ENCODE data around the gene FOXF1.

The FOXF1 gene

DNA sequence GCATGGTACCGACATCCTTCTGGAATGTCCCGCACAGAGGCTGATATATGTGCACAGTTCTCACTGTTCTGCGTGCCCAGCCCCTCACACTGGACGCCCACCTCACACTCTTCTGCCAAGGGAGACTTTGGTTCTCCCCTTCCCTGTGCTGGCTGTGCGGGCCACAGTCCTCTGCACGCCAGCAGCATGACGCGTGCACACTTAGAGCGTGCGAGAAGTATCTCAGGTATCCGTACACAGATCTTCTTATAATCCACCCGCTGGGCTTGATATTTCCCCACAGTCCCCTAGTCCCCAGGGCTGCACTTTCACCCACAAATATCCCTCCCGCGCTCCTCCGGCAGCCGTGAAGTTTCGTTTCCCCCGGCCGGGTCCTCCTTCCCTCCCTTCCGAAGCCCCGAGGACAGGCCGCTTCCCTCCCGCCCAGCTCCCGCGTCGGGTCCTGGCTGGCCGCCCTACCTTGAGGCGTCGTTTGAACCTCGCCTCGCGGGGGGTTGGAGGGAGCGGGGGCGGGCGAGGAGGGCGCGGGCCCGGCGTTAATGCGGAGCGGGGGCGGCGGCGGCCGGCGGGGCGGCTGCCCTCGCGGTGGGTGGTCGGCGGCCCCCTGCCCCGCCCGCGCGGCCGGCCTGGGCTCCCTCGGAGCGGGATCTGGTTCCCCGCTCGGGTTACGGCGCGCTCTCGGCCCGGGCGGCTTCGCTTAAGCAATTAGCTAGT is 5.0 kb upstream of the FOXF1 start:
- DNase-seq (ENCODE audit: low read depth), result no peak

DNA sequence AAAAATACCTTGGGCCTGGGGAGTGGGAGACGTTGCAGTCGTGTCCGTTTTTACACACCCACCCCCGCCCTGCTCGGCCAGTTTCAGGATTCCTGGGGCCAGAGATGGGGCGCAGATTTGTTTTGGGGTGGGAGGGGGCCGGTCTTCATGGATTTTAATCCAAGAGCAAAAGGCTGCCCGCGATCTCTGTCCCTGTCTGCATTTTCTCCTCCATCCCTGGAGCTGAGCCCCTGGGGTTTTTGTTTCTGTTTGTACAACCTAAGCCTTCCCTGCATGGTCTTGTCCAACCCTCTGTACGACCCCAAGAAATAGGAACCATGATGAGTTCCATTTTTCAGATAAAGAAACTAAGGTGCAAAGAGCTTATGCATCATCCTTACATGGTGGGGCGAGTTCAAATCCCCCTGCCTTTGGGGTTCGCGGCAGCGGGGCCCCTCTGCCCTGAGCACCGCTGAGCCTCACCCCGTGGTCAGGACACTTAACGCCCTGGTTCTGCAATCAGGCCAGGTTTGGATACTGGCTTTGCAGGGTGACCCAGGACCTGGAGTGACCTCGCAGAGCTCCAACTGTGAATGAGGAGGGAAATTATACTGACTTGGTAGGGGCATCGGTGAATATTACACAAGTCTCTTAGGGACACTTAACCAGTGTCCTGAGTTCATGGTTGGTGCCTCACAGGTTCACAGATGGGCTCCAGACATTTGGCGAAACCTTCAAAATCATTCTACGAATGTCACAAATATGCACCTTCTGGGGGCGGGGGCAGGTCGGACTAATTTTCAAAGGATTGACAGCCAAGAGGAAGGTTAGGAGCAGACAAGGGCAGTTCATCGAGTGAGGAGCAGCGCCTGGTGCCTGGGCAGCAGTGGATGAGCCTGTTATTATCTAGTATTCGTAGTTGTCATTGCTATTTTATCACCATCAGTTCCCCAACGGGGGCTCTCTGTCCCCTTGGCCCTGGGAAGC is 4.1 kb upstream of the FOXF1 start:
- DNase-seq (ENCODE audit: low read depth), result no peak

DNA sequence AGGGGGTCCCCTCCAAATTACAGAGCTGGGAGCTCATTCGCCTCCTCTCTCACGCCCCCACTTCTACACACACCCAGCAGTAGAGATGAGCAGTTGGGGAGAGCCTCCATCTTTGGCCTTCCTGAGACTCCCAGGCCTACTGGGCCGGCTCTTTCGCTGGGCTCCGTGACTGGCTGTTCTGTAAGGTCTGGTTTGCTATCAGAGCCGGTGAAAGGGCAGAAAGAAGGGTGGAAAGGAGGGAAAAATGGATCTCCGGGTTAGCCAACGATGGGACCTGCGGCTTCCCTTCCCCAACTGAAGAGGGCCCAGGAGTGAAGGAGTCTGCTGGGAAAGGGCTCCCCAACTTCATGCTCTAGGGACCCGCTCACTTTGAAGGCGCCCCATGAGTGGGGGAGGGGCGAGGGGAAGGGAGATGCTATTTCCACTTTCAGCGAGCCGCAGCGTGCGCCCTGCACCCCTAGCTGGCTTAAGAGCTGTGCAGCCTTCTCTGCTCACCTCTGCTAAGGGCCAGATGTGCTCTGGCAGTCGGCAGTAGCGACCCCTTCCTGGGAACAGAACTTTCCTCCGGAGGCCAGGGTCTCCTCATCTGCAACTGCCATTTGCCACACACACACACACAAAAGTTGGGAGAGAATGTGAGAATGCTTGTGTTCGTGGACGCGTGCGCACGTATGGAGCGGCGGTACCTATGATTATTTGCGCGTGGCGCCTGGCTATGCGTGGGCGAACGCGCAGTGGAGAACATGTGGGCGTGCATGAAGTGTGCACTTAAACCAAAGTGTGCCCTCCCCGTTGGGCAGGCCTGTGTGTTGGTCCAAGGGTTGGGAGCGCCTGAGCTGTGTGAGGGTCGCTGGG is 2.9 kb upstream of the FOXF1 start:
- no peak for DNase-seq (ENCODE audit: low read depth)

DNA sequence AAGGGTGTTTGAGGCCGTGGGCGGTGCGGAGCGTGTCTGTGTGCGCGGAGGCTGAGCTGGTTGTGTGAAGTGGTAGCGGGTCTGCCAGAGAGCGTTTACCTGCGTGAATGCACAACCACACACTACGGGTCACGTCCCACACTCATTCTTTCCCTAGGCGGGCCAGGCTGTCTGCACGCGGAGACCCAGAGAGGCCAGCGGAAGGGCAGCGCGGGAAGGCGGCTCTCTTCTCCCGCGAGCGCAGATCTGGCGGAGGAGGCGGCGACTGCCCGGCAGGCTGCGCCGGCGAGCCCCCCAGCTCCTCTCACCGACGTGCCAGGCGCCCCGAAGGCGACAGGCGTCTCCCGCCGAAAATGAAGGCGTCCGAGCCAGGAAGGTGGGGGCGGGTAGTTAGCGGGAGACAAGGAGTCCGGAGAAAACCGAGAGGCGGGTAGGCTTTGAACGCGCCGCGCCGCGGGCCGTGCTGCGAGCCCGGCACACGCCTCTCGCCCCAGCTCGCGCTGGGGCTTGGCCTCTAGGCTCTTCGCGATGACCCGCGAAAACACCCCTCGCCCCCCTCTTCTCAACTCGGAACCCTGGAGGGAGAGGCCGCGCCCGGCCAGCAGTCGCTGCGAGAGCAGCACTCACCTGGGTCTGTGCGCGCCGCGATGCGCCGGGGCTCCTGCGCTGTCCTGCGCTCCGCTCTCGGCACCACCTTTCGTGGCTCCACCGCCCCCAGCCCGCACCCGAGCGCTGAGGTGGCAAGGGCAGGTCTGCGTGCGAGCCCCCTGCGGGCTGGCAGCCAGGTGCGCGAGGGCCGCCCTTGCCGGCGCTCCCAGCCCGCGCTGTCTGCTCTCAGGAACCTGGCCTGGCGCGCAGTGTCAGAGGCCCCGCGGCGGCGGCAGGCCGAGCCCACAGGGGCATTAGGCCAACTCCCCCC is 2.0 kb upstream of the FOXF1 start:
- DNase-seq (ENCODE audit: low read depth), result no peak

GRCh38 chr16:86508947-86509758 is 1.2 kb upstream of the FOXF1 start:
- no peak for DNase-seq (ENCODE audit: low read depth)

DNA sequence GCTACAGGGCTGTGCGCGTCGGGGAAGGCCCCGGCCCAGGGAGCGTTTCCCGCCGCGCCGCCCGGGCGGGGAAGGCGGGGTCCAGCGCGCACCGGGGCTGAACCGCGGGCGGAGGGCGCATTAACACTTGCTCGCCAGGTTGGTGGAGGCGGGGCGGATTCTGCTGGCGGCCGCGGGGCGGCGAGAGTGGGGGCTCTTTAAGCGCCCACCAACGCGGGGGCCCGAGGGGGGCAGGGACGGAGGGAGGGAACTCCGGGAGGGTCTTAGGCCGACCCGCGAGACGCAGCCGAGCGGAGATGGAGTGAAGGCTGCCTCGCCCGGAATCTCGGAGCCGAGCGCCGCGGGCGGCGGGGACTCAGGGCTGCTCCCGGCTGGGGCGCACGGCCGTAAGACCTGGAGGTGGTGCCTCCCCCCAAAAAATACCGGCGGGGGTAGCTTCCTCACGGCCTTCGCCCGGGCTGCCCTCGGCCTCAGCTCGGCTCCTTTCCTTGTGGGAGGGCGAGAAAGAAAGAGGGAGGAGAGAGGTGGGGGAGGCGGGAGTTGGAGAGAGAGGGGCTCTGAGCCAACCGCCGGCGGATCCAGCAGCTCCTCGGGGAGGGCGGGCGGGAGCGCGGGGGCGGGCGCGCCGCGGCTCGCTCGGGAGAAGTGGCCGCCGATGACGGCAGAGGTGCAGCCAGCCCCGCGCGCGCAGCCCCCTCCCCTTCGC is 415 bp upstream of the FOXF1 start:
- no peak for DNase-seq (ENCODE audit: low read depth)

- DNase-seq (ENCODE audit: low read depth), result no peak
Observed at GRCh38 chr16:86511317-86512161, 1.2 kb downstream of the FOXF1 start.

DNA sequence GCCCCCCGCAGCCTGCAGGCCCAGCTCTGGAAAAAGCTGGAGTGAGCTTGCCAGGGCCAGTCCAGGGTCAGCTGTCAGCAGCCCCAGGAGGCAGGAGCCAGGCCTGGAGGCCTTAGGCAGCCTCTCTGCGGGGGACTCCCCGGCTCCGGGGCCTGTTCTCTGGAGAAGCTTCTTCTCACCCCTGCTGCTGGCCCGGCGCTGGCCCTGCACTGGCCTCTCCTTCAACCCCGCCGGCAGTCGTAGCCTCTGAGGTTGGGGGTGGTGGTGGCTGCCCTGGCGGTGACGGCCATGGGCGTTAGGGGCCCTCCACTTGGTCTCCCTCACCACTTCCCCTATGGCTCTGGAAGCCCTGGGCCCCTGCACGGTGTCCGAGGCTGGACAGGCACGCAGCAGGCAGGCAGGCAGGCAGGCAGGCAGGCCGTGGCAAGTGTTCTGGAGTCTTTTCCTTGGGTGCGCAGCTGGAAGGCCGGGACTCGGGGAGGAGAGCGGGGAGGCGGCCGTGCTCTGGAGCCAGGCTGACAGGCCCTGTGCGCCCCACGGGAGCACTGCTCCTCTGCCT is 2.1 kb downstream of the FOXF1 start:
- DNase-seq (ENCODE audit: low read depth), result no peak

- no peak for DNase-seq (ENCODE audit: low read depth)
Observed at GRCh38 chr16:86512860-86513470, 2.6 kb downstream of the FOXF1 start.

DNA sequence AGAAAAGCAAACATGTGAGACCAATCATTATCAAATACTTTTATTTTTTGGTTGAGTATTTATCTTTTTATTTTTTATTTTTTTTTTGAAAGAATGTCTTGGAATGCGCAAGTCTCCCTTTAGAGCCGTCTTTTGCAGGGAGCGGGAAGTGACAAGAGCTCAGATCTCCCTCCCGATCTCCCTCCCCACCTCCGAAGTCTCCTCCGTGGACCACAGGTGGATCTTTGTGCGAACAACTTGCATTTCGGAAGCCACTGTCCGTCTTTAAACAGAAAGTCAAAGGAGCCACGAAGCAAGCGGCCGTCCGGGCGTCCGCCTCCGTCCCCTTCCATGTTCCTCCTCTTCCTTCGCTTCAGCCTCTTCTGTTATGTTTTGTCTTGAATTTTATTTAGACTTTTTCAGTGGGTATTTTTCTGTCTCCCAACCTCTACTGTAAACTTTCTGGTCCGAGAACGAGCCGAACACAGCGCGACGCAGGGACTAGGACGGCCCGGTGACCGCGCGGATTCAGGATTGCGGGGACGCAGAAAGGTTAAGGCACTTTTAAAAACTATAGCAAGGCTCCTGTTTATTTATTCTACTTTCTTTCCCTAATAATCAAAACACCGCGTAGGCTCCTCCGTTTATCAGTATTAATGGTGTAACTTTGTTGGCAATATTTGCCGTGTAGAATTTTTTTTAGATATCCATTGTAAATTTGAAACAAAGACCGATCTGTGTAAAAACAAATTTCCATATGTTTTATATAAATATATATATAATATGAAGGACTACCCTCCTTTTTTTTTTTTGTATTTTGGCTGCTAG is 3.3 kb downstream of the FOXF1 start:
- DNase-seq (ENCODE audit: low read depth), result no peak

- DNase-seq (ENCODE audit: low read depth), result no peak
Observed at GRCh38 chr16:86514481-86515376, 4.4 kb downstream of the FOXF1 start.

DNA sequence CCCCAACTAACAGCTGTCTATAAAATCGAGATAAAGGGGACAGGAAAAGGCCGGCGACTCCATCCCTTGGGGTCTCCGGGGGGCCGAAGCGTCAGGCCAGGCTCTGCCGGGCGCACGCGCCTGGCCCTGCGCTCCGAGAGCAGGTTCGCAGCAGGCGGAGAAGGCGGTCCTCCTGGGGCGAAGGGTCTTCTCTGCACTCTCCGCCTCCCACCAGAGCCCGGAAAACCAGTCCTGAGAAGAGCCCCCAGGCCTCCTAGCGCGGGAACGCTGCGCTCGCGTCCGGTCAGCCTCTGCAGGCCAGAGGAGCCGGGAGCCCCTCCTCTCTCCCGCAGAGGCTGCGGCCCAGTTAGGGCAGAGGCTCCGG is 5.1 kb downstream of the FOXF1 start:
- DNase-seq (ENCODE audit: low read depth), result no peak

DNA sequence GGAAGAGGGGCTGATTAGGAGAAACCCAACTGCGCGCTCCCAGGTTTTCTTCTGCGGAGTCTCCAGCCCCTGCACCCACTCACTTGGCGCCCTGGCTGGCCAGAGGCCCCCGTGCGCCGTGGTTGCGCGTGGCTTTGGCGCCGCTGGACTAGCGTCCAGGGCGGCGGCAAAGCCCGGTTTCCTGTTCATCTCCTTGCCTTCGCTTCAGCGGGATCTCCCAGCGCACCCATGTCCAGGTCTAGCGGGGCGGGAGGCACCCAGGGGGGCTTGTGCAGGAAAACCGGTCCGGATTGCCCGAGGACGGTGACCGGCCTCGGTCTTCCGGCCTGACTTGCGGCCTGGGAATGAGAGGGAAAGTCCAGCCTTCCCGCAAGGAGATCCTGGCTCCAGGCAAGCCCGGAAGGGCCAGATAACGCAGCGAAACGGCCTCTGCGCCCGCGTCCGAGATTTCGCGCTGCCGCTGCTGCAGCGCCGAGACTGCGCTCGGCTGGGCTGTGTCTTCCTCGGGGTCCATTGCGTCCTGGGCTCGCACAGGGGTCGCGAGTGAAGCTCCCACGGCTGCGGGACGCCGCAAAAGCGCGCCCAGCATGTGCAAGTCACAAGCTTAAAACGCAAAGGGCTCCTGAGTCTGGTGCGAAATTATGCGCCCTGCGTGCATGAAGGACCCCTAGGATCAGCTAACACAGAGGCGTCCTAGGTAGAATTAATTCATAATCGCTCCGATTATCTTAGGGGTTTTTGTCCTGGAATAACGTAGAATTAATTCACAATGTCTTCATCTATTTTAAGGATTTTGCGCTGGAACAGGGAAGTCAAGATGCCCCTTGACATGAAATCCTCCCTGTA is 5.7 kb downstream of the FOXF1 start:
- no peak for DNase-seq (ENCODE audit: low read depth)

GRCh38 chr16:86516623-86517003 is 6.3 kb downstream of the FOXF1 start:
- DNase-seq (ENCODE audit: low read depth), result no peak

GRCh38 chr16:86517033-86517432 is 6.7 kb downstream of the FOXF1 start:
- no peak for DNase-seq (ENCODE audit: low read depth)

Data from stimulated activated CD8-positive, alpha-beta memory T cell treated with anti-CD3 and anti-CD28 coated beads, Interleukin-15, amount 100 ng/mL, for 1 hour (primary cell).